GM12878 (cell line): ENCODE data around the gene CMC1. TPM values are rescaled to one million over a fixed set of nuclear protein-coding genes. Genes with fewer than 3 reads are reported as not detected.

Experiments
- ATAC-seq: fragments of 200-7000 bp; cut with Tn5 transposase; 3 replicates; pipeline ENCODE4 v1.9.1; 2020; ENCODE audit warnings: mild to moderate bottlenecking, moderate library complexity
- BruUV-seq: library from RNA; stranded (reverse); fragments of 400-500 nt; replicated peaks from 2 replicates; lab custom pipeline; 2021; lab: Mats Ljungman, UMichigan
- CTCF ChIA-PET: fragments of 300-600 bp; sonication (Branson Sonifier 250); formaldehyde crosslinking; extraction: SDS; loops from one replicate; lab custom pipeline; 2021; ENCODE audit warnings: inconsistent platforms; lab: Yijun Ruan, JAX
- POLR2A ChIA-PET: fragments of 350-600 bp; formaldehyde crosslinking; extraction: SDS; loops from one replicate; lab custom pipeline; 2021; ENCODE audit warnings: inconsistent platforms; lab: Charles Lee
- RAD21 ChIA-PET: fragments of 300-600 bp; sonication (Branson Sonifier 250); formaldehyde crosslinking; loops from one replicate; lab custom pipeline; 2023; ENCODE audit warnings: antibody characterized with exemption; ENCODE audit not compliant: unreplicated experiment; lab: Charles Lee
- SMC1A ChIA-PET: fragments of 300-600 bp; sonication (Branson Sonifier 250); formaldehyde crosslinking; loops from one replicate; lab custom pipeline; 2023; ENCODE audit not compliant: unreplicated experiment, uncharacterized antibody; lab: Charles Lee
- DNase-seq: peaks from one replicate; pipeline ENCODE4 v3.0.0-alpha.2; 2011; ENCODE audit warnings: low read depth, low spot score
- FAIRE-seq: peaks from 3 replicates; lab custom pipeline; 2011; peaks lifted over from hg19 to GRCh38; lab: Jason Lieb, UNC
- H2AFZ ChIP-seq: 2 replicates; pipeline ENCODE4 v1.6.0; 2011; ENCODE audit warnings: low read depth, low read length, control low read depth; ENCODE audit not compliant: control insufficient read depth
- H3K27ac ChIP-seq: 2 replicates; pipeline ENCODE4 v1.5.1; 2011; ENCODE audit warnings: control low read depth; ENCODE audit not compliant: control insufficient read depth, insufficient read depth
- H3K27me3 ChIP-seq, 2 experiments: replicated peaks in 1 of 2; 2 replicates each; pipeline versions ENCODE4 v1.6.0 to v1.6.1; 2011; ENCODE audit warnings: low read length in 1 of 2; ENCODE audit not compliant: control insufficient read depth in 2 of 2, insufficient read depth in 2 of 2
- H3K36me3 ChIP-seq, 2 experiments: 2 replicates each; pipeline ENCODE4 v1.5.1; 2011; ENCODE audit warnings: low read length in 1 of 2; ENCODE audit not compliant: control insufficient read depth in 2 of 2, insufficient read depth in 2 of 2
- H3K4me1 ChIP-seq: 2 replicates; pipeline ENCODE4 v1.6.1; 2011; ENCODE audit warnings: mild to moderate bottlenecking, low read length, moderate library complexity, mixed read lengths; ENCODE audit not compliant: control insufficient read depth, insufficient read depth
- H3K4me2 ChIP-seq: 2 replicates; pipeline ENCODE4 v1.6.0; 2011; ENCODE audit warnings: control low read depth; ENCODE audit not compliant: control insufficient read depth, insufficient read depth
- H3K4me3 ChIP-seq: fragments of 200-600 bp; sonication (generic); 2 replicates; pipeline ENCODE4 v1.5.1; 2016
- H3K79me2 ChIP-seq: 2 replicates; pipeline ENCODE4 v1.6.0; 2011; ENCODE audit warnings: low read length; ENCODE audit not compliant: control insufficient read depth, insufficient read depth
- H3K9ac ChIP-seq: 2 replicates; pipeline ENCODE4 v1.8.0; 2011; ENCODE audit warnings: low read length, control low read depth, mixed read lengths; ENCODE audit not compliant: control insufficient read depth, insufficient read depth
- H3K9me3 ChIP-seq: replicated peaks from 3 replicates; pipeline ENCODE4 v1.5.1; 2011; ENCODE audit warnings: mild to moderate bottlenecking, low read length; ENCODE audit not compliant: control insufficient read depth, insufficient read depth
- H4K20me1 ChIP-seq: 2 replicates; pipeline ENCODE4 v1.6.0; 2011; ENCODE audit not compliant: control insufficient read depth, insufficient read depth
- KDM1A ChIP-seq: fragments of 200-600 bp; sonication (generic); IDR thresholded peaks from 2 replicates; pipeline ENCODE4 v1.6.1; 2016; ENCODE audit warnings: borderline replicate concordance
- RAD51 ChIP-seq: fragments of 450-650 bp; IDR thresholded peaks from 2 replicates; pipeline ENCODE4 v1.6.1; 2016; ENCODE audit warnings: moderate library complexity, mild to moderate bottlenecking, inconsistent platforms
- YY1 ChIP-seq: IDR thresholded peaks from 2 replicates; pipeline ENCODE4 v1.6.1; 2011; ENCODE audit warnings: low read depth, mild to moderate bottlenecking, low read length
- WGBS: methylation state at CpG from one replicate; pipeline ENCODE4 v1.1.6; 2016; ENCODE audit warnings: low lambda C conversion rate; ENCODE audit not compliant: insufficient replicate concordance, insufficient coverage; ENCODE audit errors: missing lambda C conversion rate; 5-methylcytosine and 5-hydroxymethylcytosine counted together
- in situ Hi-C: fragments of 300-500 bp; cut with MboI; formaldehyde crosslinking; loops from 9 replicates; pipeline ENCODE4 v1.14.3; 2018; ENCODE audit warnings: mixed read lengths
- intact Hi-C: fragments of 100-400 bp; cut with micrococcal nuclease; formaldehyde crosslinking; loops from one replicate; pipeline ENCODE4 v1.14.2; 2022; ENCODE audit not compliant: unreplicated experiment
- polyA plus RNA-seq, 11 experiments: library from polyadenylated mRNA; depleted of rRNA in 4 of 11; unstranded in 6 of 11; stranded (reverse) in 5 of 11; fragments of >200 nt; fragmentation: Nextera tagmentation in 4 of 11; fragmentation: Illumina TruSeq in 1 of 11; extraction: Ambion mirVana in 4 of 11; extraction: Trizol in 1 of 11; gene quantifications; 1 replicate in 1 of 11; 2 replicates in 10 of 11; pipeline versions ENCODE4 v1.2.1 to v1.2.3, GENCODE V29; 2011 to 2016; ENCODE audit warnings: inconsistent platforms in 2 of 11, missing spikeins in 2 of 11, low read depth in 1 of 11
- total RNA-seq, 4 experiments: library from RNA; depleted of rRNA in 3 of 4; stranded (reverse); fragments of >200 nt in 3 of 4; fragmentation: Illumina TruSeq in 1 of 4; extraction: Trizol in 1 of 4; gene quantifications; 2 replicates each; pipeline versions ENCODE4 v1.2.1 to v1.2.3, GENCODE V29; 2013 to 2021

CMC1 gene
- total and polyA plus RNA-seq, 10 of the 15 experiments (the other 5 are each of a cell fraction or from before 2014, with no cell fraction given), result 12.3 to 118 (median 29.3) TPM

- Histone ChIP-seq H3K27ac (no peak overlapping the region), H2AFZ (no peak overlapping the region), H3K4me3 (no peak overlapping the region), H3K9me3 (peaks cover 4% of the 10 kb centered on the region), H3K36me3 (peaks cover 0 to 4% of the 10 kb centered on the region in 2 experiments; a peak in 2 of 4 replicates), H3K4me1 (no peaks in the 10 kb centered on the region), H3K4me2 (no peak overlapping the region), H3K79me2 (no peaks in the 10 kb centered on the region), H4K20me1 (no peaks in the 10 kb centered on the region), H3K27me3 (no peaks in the 10 kb centered on the region), H3K9ac (no peak overlapping the region)
- WGBS, result 100% methylated on average over 1 of the region's 1 CpG
- intact Hi-C loops, result no loop called here
- CTCF ChIA-PET, result interaction anchor here (1.4 kb wide), 2 partner anchors 8 to 578 kb away, joined by 3 read pairs; no protein-coding TSS in a partner anchor
- no peak for ATAC-seq
- FAIRE-seq, result no peak
- in situ Hi-C loops, result no loop called here
- POLR2A ChIA-PET, result no interaction called here
- TF ChIP-seq RAD51 (no peak), YY1 (peak; percentile 49; the same call in 1 of the 2 replicates)
- DNase-seq, result no peak
- SMC1A ChIA-PET, result interaction anchor here (0.8 to 3.0 kb wide), 4 partner anchors 16 to 579 kb away, joined by 3 to 19 read pairs (median 6); no protein-coding TSS in a partner anchor
- no TSS peak for BruUV-seq
- RAD21 ChIA-PET, result no interaction called here
These were observed 49.5 kb downstream of the CMC1 start for GRCh38 chr3:28290863-28291300.

DNA sequence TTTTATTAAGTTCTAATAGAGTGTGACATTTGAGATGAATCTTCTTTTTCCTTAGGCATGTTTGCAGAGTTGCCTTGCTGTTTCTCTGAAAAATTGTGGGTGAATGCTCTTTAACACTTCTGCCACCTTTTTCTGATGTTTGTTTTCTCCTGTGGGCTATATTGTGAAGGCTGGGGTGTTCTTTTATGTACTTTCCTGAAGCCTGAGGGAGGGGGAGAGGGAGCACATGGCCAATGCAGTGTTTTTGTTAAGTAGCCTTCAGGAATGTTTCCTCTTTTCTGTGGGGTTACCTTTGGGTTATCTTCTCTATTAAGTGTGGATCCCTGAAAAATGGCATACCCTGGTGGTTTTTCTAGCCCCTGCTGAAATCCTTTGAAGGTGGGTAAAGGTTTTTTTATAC lies 50.2 kb downstream of the CMC1 start:
- H2AFZ ChIP-seq, result no peak overlapping the region
- H4K20me1 ChIP-seq, result no peaks in the 10 kb centered on the region
- H3K27ac ChIP-seq, result no peak overlapping the region
- BruUV-seq, result no TSS peak
- ChIA-PET RAD21 (interaction anchor here (3.4 kb wide), 1 partner anchor 580 kb away, joined by 10 read pairs; no protein-coding TSS in a partner anchor), CTCF (interaction anchor here (1.4 kb wide), 2 partner anchors 9 to 579 kb away, joined by 3 read pairs; no protein-coding TSS in a partner anchor), POLR2A (no interaction called here), SMC1A (interaction anchor here (0.8 to 3.0 kb wide), 5 partner anchors 17 to 580 kb away, joined by 3 to 19 read pairs (median 5); no protein-coding TSS in a partner anchor)
- in situ Hi-C loops (no loop called here), intact Hi-C loops (no loop called here)
- no peak overlapping the region for H3K4me2 ChIP-seq
- H3K79me2 ChIP-seq, result no peaks in the 10 kb centered on the region
- H3K4me1 ChIP-seq, result no peaks in the 10 kb centered on the region
- H3K9ac ChIP-seq, result no peak overlapping the region
- H3K36me3 ChIP-seq, result peaks cover 0 to 4% of the 10 kb centered on the region in 2 experiments; a peak in 2 of 4 replicates
- peaks cover 4% of the 10 kb centered on the region for H3K9me3 ChIP-seq
- no peak for FAIRE-seq
- ATAC-seq, result no peak
- no peak for TF ChIP-seq KDM1A
- DNase-seq, result no peak
- no peak overlapping the region for H3K4me3 ChIP-seq
- H3K27me3 ChIP-seq, result no peaks in the 10 kb centered on the region
